Measurements from ENCODE around the gene CDK2. TPM values are rescaled to one million over a fixed set of nuclear protein-coding genes. Genes with fewer than 3 reads are reported as not detected.

CDK2 gene
- total and polyA plus RNA-seq, 7 experiments from 2014 or later: 7.0 to 77.2 (median 20.7) TPM

- Histone ChIP-seq H3K27ac (ENCODE audit: low read depth, low read length) (no peak overlapping the region), H3K36me3 (ENCODE audit: control insufficient read depth in 2 of 3, insufficient read depth in 3 of 3, low read length in 3 of 3) (no peaks in the 10 kb centered on the region), H3K4me1 (ENCODE audit: control insufficient read depth in 2 of 2, insufficient read depth in 2 of 2, low read length in 2 of 2) (peaks cover 10% of the 10 kb centered on the region in 2 donors), H3K9me3 (ENCODE audit: control insufficient read depth in 2 of 3, low read length in 3 of 3) (no peaks in the 10 kb centered on the region), H3K27me3 (ENCODE audit: control insufficient read depth in 2 of 2, insufficient read depth in 2 of 2, low read length in 2 of 2) (no peaks in the 10 kb centered on the region), H3K4me3 (ENCODE audit: low read length) (no peak overlapping the region)
- CTCF ChIA-PET: interaction anchor here (1.1 to 1.3 kb wide), 2 partner anchors 8 to 19 kb away, joined by 4 read pairs; no protein-coding TSS in a partner anchor
- Mint-ChIP-seq H3K36me3 (peaks cover 0 to 5% (median 0%) of the 10 kb centered on the region in 5 donors), H3K27ac (peak overlapping the region in 1 of 9 donors; percentile 19), H3K27me3 (no peaks in the 10 kb centered on the region), H3K4me3 (peak overlapping the region in 5 of 10 donors; percentile 0 to 59 (median 15)), H3K4me1 (peaks cover 14 to 30% (median 27%) of the 10 kb centered on the region in 7 donors), H3K9me3 (no peaks in the 10 kb centered on the region)
- DNase-seq (no peak), ATAC-seq (no peak)
- intact Hi-C loops (cut with micrococcal nuclease): no loop called here
- POLR2A ChIA-PET: interaction anchor here (0.6 to 1.4 kb wide), 4 partner anchors 12 to 34 kb away, joined by 3 to 4 read pairs (median 4); no protein-coding TSS in a partner anchor
Measured at GRCh38 chr12:56010111-56010570, 43.5 kb downstream of the CDK2 start.

GRCh38 chr12:56011509-56012090, 45.0 kb downstream of the CDK2 start:
- H3K36me3 Mint-ChIP-seq: peaks cover 0 to 4% (median 0%) of the 10 kb centered on the region in 5 donors
- ChIA-PET CTCF (interaction anchor here (0.5 kb wide), 1 partner anchor 10 kb away, joined by 4 read pairs; no protein-coding TSS in a partner anchor), POLR2A (interaction anchor here (0.8 to 1.2 kb wide), 2 partner anchors 55 to 264 kb away, joined by 3 read pairs; no protein-coding TSS in a partner anchor)
- Histone ChIP-seq H3K4me3 (ENCODE audit: low read length) (no peak overlapping the region), H3K36me3 (ENCODE audit: control insufficient read depth in 2 of 3, insufficient read depth in 3 of 3, low read length in 3 of 3) (no peaks in the 10 kb centered on the region), H3K9me3 (ENCODE audit: control insufficient read depth in 2 of 3, low read length in 3 of 3) (no peaks in the 10 kb centered on the region), H3K27ac (ENCODE audit: low read depth, low read length) (no peak overlapping the region), H3K4me1 (ENCODE audit: control insufficient read depth in 2 of 2, insufficient read depth in 2 of 2, low read length in 2 of 2) (peaks cover 6 to 10% of the 10 kb centered on the region in 2 donors), H3K27me3 (ENCODE audit: control insufficient read depth in 2 of 2, insufficient read depth in 2 of 2, low read length in 2 of 2) (no peaks in the 10 kb centered on the region)
- H3K4me3 Mint-ChIP-seq: no peak overlapping the region
- ATAC-seq: no peak
- H3K27ac Mint-ChIP-seq: no peak overlapping the region
- H3K4me1 Mint-ChIP-seq: peaks cover 6 to 26% (median 18%) of the 10 kb centered on the region in 7 donors
- H3K27me3 Mint-ChIP-seq: no peaks in the 10 kb centered on the region
- no peaks in the 10 kb centered on the region for H3K9me3 Mint-ChIP-seq
- intact Hi-C loops (cut with micrococcal nuclease): no loop called here
- no peak for DNase-seq

- peak overlapping the region in 1 of 9 donors; percentile 78 for H3K27ac Mint-ChIP-seq
- peaks cover 0 to 21% (median 5%) of the 10 kb centered on the region in 7 donors for H3K4me1 Mint-ChIP-seq
- CTCF ChIA-PET: interaction anchor here (1.1 to 1.2 kb wide), 2 partner anchors 16 to 29 kb away, joined by 3 to 6 read pairs; no protein-coding TSS in a partner anchor
- no peak overlapping the region for H3K4me3 Mint-ChIP-seq
- POLR2A ChIA-PET: interaction anchor here (1.5 kb wide), 1 partner anchor 27 kb away, joined by 4 read pairs; no protein-coding TSS in a partner anchor
- H3K27me3 Mint-ChIP-seq: no peaks in the 10 kb centered on the region
- H3K4me1 ChIP-seq (ENCODE audit: control insufficient read depth in 2 of 2, insufficient read depth in 2 of 2, low read length in 2 of 2): no peaks in the 10 kb centered on the region
- H3K36me3 Mint-ChIP-seq: peaks cover 0 to 9% (median 3%) of the 10 kb centered on the region in 5 donors
- H3K9me3 ChIP-seq (ENCODE audit: control insufficient read depth in 2 of 3, low read length in 3 of 3): no peaks in the 10 kb centered on the region
- ATAC-seq: no peak
- no peak overlapping the region for H3K27ac ChIP-seq (ENCODE audit: low read depth, low read length)
- no peaks in the 10 kb centered on the region for H3K36me3 ChIP-seq (ENCODE audit: control insufficient read depth in 2 of 3, insufficient read depth in 3 of 3, low read length in 3 of 3)
- DNase-seq: no peak
- intact Hi-C loops (cut with micrococcal nuclease): no loop called here
- H3K4me3 ChIP-seq (ENCODE audit: low read length): no peak overlapping the region
- H3K27me3 ChIP-seq (ENCODE audit: control insufficient read depth in 2 of 2, insufficient read depth in 2 of 2, low read length in 2 of 2): no peaks in the 10 kb centered on the region
- H3K9me3 Mint-ChIP-seq: no peaks in the 10 kb centered on the region
Measured at GRCh38 chr12:56013482-56013881, 46.9 kb downstream of the CDK2 start.

GRCh38 chr12:56014205-56014604, 47.6 kb downstream of the CDK2 start:
- ChIA-PET POLR2A (interaction anchor here (1.5 kb wide), 1 partner anchor 27 kb away, joined by 4 read pairs; no protein-coding TSS in a partner anchor), CTCF (interaction anchor here (0.6 to 1.2 kb wide), 4 partner anchors 14 to 29 kb away, joined by 3 to 6 read pairs (median 4); no protein-coding TSS in a partner anchor)
- DNase-seq (no peak), ATAC-seq (no peak)
- Mint-ChIP-seq H3K9me3 (no peaks in the 10 kb centered on the region), H3K36me3 (peaks cover 0 to 11% (median 4%) of the 10 kb centered on the region in 5 donors), H3K27ac (peak overlapping the region in 2 of 9 donors; percentile 52 to 65), H3K4me1 (peaks cover 0 to 22% (median 0%) of the 10 kb centered on the region in 7 donors), H3K4me3 (no peak overlapping the region), H3K27me3 (no peaks in the 10 kb centered on the region)
- Histone ChIP-seq H3K4me3 (ENCODE audit: low read length) (no peak overlapping the region), H3K27ac (ENCODE audit: low read depth, low read length) (no peak overlapping the region), H3K27me3 (ENCODE audit: control insufficient read depth in 2 of 2, insufficient read depth in 2 of 2, low read length in 2 of 2) (no peaks in the 10 kb centered on the region), H3K36me3 (ENCODE audit: control insufficient read depth in 2 of 3, insufficient read depth in 3 of 3, low read length in 3 of 3) (no peaks in the 10 kb centered on the region), H3K9me3 (ENCODE audit: control insufficient read depth in 2 of 3, low read length in 3 of 3) (no peaks in the 10 kb centered on the region), H3K4me1 (ENCODE audit: control insufficient read depth in 2 of 2, insufficient read depth in 2 of 2, low read length in 2 of 2) (no peaks in the 10 kb centered on the region)
- intact Hi-C loops (cut with micrococcal nuclease): no loop called here

- H3K9me3 ChIP-seq (ENCODE audit: control insufficient read depth in 2 of 3, low read length in 3 of 3): no peaks in the 10 kb centered on the region
- Mint-ChIP-seq H3K27me3 (no peaks in the 10 kb centered on the region), H3K27ac (no peak overlapping the region), H3K9me3 (no peaks in the 10 kb centered on the region), H3K4me1 (peaks cover 4 to 39% (median 18%) of the 10 kb centered on the region in 7 donors), H3K4me3 (no peak overlapping the region), H3K36me3 (peaks cover 0 to 14% (median 4%) of the 10 kb centered on the region in 5 donors)
- H3K27me3 ChIP-seq (ENCODE audit: control insufficient read depth in 2 of 2, insufficient read depth in 2 of 2, low read length in 2 of 2): no peaks in the 10 kb centered on the region
- intact Hi-C loops (cut with micrococcal nuclease): no loop called here
- no peak overlapping the region for H3K4me3 ChIP-seq (ENCODE audit: low read length)
- H3K4me1 ChIP-seq (ENCODE audit: control insufficient read depth in 2 of 2, insufficient read depth in 2 of 2, low read length in 2 of 2): peaks cover 0 to 12% of the 10 kb centered on the region in 2 donors
- CTCF ChIA-PET: no interaction called here
- no peaks in the 10 kb centered on the region for H3K36me3 ChIP-seq (ENCODE audit: control insufficient read depth in 2 of 3, insufficient read depth in 3 of 3, low read length in 3 of 3)
- H3K27ac ChIP-seq (ENCODE audit: low read depth, low read length): no peak overlapping the region
- DNase-seq (no peak), ATAC-seq (no peak)
- POLR2A ChIA-PET: no interaction called here
Measured at GRCh38 chr12:56017181-56017580, 50.6 kb downstream of the CDK2 start.

- peaks cover 7 to 50% (median 22%) of the 10 kb centered on the region in 7 donors for H3K4me1 Mint-ChIP-seq
- DNase-seq (no peak), ATAC-seq (no peak)
- H3K27me3 Mint-ChIP-seq: no peaks in the 10 kb centered on the region
- peaks cover 0 to 16% of the 10 kb centered on the region in 2 donors for H3K4me1 ChIP-seq (ENCODE audit: control insufficient read depth in 2 of 2, insufficient read depth in 2 of 2, low read length in 2 of 2)
- ChIA-PET POLR2A (interaction anchor here (0.6 to 1.2 kb wide), 3 partner anchors 22 to 85 kb away, joined by 3 to 4 read pairs (median 4); partner anchors contain the start of gene PA2G4), CTCF (interaction anchor here (1.0 kb wide), 1 partner anchor 9 kb away, joined by 4 read pairs; no protein-coding TSS in a partner anchor)
- H3K4me3 ChIP-seq (ENCODE audit: low read length): no peak overlapping the region
- H3K9me3 ChIP-seq (ENCODE audit: control insufficient read depth in 2 of 3, low read length in 3 of 3): no peaks in the 10 kb centered on the region
- peak overlapping the region in 2 of 9 donors; percentile 9 for H3K27ac Mint-ChIP-seq
- H3K4me3 Mint-ChIP-seq: no peak overlapping the region
- intact Hi-C loops (cut with micrococcal nuclease): no loop called here
- no peak overlapping the region for H3K27ac ChIP-seq (ENCODE audit: low read depth, low read length)
- peaks cover 0 to 14% (median 4%) of the 10 kb centered on the region in 5 donors for H3K36me3 Mint-ChIP-seq
- no peaks in the 10 kb centered on the region for H3K36me3 ChIP-seq (ENCODE audit: control insufficient read depth in 2 of 3, insufficient read depth in 3 of 3, low read length in 3 of 3)
- no peaks in the 10 kb centered on the region for H3K9me3 Mint-ChIP-seq
- no peaks in the 10 kb centered on the region for H3K27me3 ChIP-seq (ENCODE audit: control insufficient read depth in 2 of 2, insufficient read depth in 2 of 2, low read length in 2 of 2)
Measured at GRCh38 chr12:56018356-56018755, 51.7 kb downstream of the CDK2 start.

Data from naive thymus-derived CD4-positive, alpha-beta T cell (primary cell).